Mucosa of stomach (tissue), 1 donor: ENCODE data around the gene OSBPL10.
A peak's percentile ranks its signal among the peaks of the same experiment; 100 is the strongest.

ENCODE experiments used
- H3K27me3 ChIP-seq: one replicate; pipeline ENCODE4 v1.7.0; 2013; ENCODE audit warnings: mild to moderate bottlenecking, low read length; ENCODE audit not compliant: control insufficient read depth, insufficient read depth
- H3K36me3 ChIP-seq: one replicate; pipeline ENCODE4 v1.7.0; 2013; ENCODE audit warnings: low read length; ENCODE audit not compliant: control insufficient read depth, insufficient read depth
- H3K4me1 ChIP-seq: one replicate; pipeline ENCODE4 v1.7.0; 2013; ENCODE audit warnings: mild to moderate bottlenecking, low read length; ENCODE audit not compliant: control insufficient read depth, insufficient read depth
- H3K4me3 ChIP-seq: one replicate; pipeline ENCODE4 v1.7.0; 2013; ENCODE audit warnings: low read length
- H3K9ac ChIP-seq: one replicate; pipeline ENCODE4 v1.7.0; 2013; ENCODE audit warnings: mild to moderate bottlenecking, low read length, moderate library complexity
- H3K9me3 ChIP-seq: one replicate; pipeline ENCODE4 v1.7.0; 2013; ENCODE audit warnings: mild to moderate bottlenecking, low read length, moderate library complexity; ENCODE audit not compliant: control insufficient read depth
- donor health status: Pancreatic carcinoma.

OSBPL10 gene

GRCh38 chr3:31929826-31930502 is 51.1 kb downstream of the OSBPL10 start:
- H3K4me3 ChIP-seq: no peak overlapping the region
- H3K27me3 ChIP-seq: no peaks in the 10 kb centered on the region
- H3K9me3 ChIP-seq: no peaks in the 10 kb centered on the region
- H3K36me3 ChIP-seq: no peaks in the 10 kb centered on the region
- H3K4me1 ChIP-seq: no peaks in the 10 kb centered on the region
- no peak overlapping the region for H3K9ac ChIP-seq

- Histone ChIP-seq H3K36me3 (no peaks in the 10 kb centered on the region), H3K9me3 (no peaks in the 10 kb centered on the region), H3K9ac (no peak overlapping the region), H3K4me3 (no peak overlapping the region), H3K4me1 (peaks cover 4% of the 10 kb centered on the region), H3K27me3 (no peaks in the 10 kb centered on the region)
Measured at GRCh38 chr3:31927811-31928210, 53.3 kb downstream of the OSBPL10 start.

GRCh38 chr3:31926543-31926942 is 54.5 kb downstream of the OSBPL10 start:
- Histone ChIP-seq H3K4me3 (no peak overlapping the region), H3K27me3 (no peaks in the 10 kb centered on the region), H3K36me3 (no peaks in the 10 kb centered on the region), H3K9ac (no peak overlapping the region), H3K9me3 (no peaks in the 10 kb centered on the region), H3K4me1 (peaks cover 6% of the 10 kb centered on the region)

- H3K4me1 ChIP-seq: peaks cover 6% of the 10 kb centered on the region
- H3K36me3 ChIP-seq: no peaks in the 10 kb centered on the region
- no peaks in the 10 kb centered on the region for H3K9me3 ChIP-seq
- H3K27me3 ChIP-seq: no peaks in the 10 kb centered on the region
- H3K4me3 ChIP-seq: no peak overlapping the region
- H3K9ac ChIP-seq: no peak overlapping the region
Measured at GRCh38 chr3:31925271-31925630, 55.8 kb downstream of the OSBPL10 start.

- Histone ChIP-seq H3K27me3 (no peaks in the 10 kb centered on the region), H3K9me3 (no peaks in the 10 kb centered on the region), H3K36me3 (no peaks in the 10 kb centered on the region), H3K9ac (no peak overlapping the region), H3K4me3 (no peak overlapping the region), H3K4me1 (peaks cover 6% of the 10 kb centered on the region)
Measured at GRCh38 chr3:31924610-31925270, 56.3 kb downstream of the OSBPL10 start.

- no peak overlapping the region for H3K4me3 ChIP-seq
- peaks cover 20% of the 10 kb centered on the region for H3K4me1 ChIP-seq
- H3K27me3 ChIP-seq: no peaks in the 10 kb centered on the region
- no peak overlapping the region for H3K9ac ChIP-seq
- H3K36me3 ChIP-seq: no peaks in the 10 kb centered on the region
- no peaks in the 10 kb centered on the region for H3K9me3 ChIP-seq
Measured at GRCh38 chr3:31922962-31923361, 58.1 kb downstream of the OSBPL10 start.

- Histone ChIP-seq H3K27me3 (no peaks in the 10 kb centered on the region), H3K36me3 (no peaks in the 10 kb centered on the region), H3K9ac (no peak overlapping the region), H3K9me3 (no peaks in the 10 kb centered on the region), H3K4me3 (no peak overlapping the region), H3K4me1 (peaks cover 29% of the 10 kb centered on the region)
Measured at GRCh38 chr3:31921837-31922236, 59.2 kb downstream of the OSBPL10 start.

GRCh38 chr3:31920310-31920709 is 60.8 kb downstream of the OSBPL10 start:
- H3K27me3 ChIP-seq: no peaks in the 10 kb centered on the region
- H3K9me3 ChIP-seq: no peaks in the 10 kb centered on the region
- no peaks in the 10 kb centered on the region for H3K36me3 ChIP-seq
- H3K4me3 ChIP-seq: no peak overlapping the region
- peaks cover 36% of the 10 kb centered on the region for H3K4me1 ChIP-seq
- no peak overlapping the region for H3K9ac ChIP-seq

GRCh38 chr3:31919528-31919927 is 61.5 kb downstream of the OSBPL10 start:
- H3K36me3 ChIP-seq: no peaks in the 10 kb centered on the region
- no peaks in the 10 kb centered on the region for H3K27me3 ChIP-seq
- no peak overlapping the region for H3K9ac ChIP-seq
- peaks cover 36% of the 10 kb centered on the region for H3K4me1 ChIP-seq
- no peaks in the 10 kb centered on the region for H3K9me3 ChIP-seq
- no peak overlapping the region for H3K4me3 ChIP-seq

- H3K4me3 ChIP-seq: no peak overlapping the region
- H3K36me3 ChIP-seq: no peaks in the 10 kb centered on the region
Measured at GRCh38 chr3:31918179-31919150, 62.6 kb downstream of the OSBPL10 start.

GRCh38 chr3:31917303-31918005 is 63.6 kb downstream of the OSBPL10 start:
- H3K27me3 ChIP-seq: no peaks in the 10 kb centered on the region
- peak overlapping the region; percentile 17 for H3K9ac ChIP-seq
- no peak overlapping the region for H3K4me3 ChIP-seq
- no peaks in the 10 kb centered on the region for H3K9me3 ChIP-seq
- H3K4me1 ChIP-seq: peaks cover 30% of the 10 kb centered on the region
- no peaks in the 10 kb centered on the region for H3K36me3 ChIP-seq

More at GRCh38 chr3:31918179-31919150, 62.6 kb downstream of the OSBPL10 start:
- H3K9me3 ChIP-seq: no peaks in the 10 kb centered on the region
- peaks cover 36% of the 10 kb centered on the region for H3K4me1 ChIP-seq
- H3K27me3 ChIP-seq: no peaks in the 10 kb centered on the region
- no peak overlapping the region for H3K9ac ChIP-seq
